ENCODE data around the gene SPATA46. TPM values are rescaled to one million over a fixed set of nuclear protein-coding genes. Genes with fewer than 3 reads are reported as not detected.

The SPATA46 gene
- total and polyA plus RNA-seq, 7 experiments from 2014 or later, result not detected

DNA sequence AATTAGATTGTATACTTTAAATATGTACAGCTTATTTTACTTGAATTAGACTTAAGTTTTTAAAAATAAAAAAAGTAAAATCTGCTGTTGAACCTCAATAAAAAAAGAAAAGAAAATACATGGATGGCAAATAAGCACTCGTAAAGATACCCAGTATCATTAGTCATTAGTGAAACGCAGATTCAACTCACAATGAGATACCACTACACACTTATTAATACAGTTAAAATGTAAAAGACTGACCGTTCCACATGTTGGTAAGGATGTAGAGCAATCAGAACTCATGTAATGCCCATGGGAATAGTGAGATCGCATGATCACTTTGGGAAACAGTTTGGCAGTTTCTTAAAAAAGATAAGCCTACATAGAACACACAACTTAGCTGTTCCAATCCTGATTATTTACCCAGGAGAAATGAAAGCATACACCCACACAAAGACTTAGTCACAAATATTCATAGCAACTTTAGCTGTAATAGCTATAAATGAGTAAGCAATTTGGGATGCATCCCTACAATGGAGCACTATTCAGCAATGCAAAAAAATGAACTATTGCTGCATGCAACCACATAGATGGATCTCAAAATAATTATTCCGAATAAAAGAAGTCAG lies 28.0 kb upstream of the SPATA46 start:
- peak overlapping the region in 1 of 10 donors; percentile 43 for H3K4me3 Mint-ChIP-seq
- Histone ChIP-seq H3K9me3 (ENCODE audit: control insufficient read depth in 2 of 3, low read length in 3 of 3) (no peaks in the 10 kb centered on the region), H3K36me3 (ENCODE audit: control insufficient read depth in 2 of 3, insufficient read depth in 3 of 3, low read length in 3 of 3) (no peaks in the 10 kb centered on the region), H3K27me3 (ENCODE audit: control insufficient read depth in 2 of 2, insufficient read depth in 2 of 2, low read length in 2 of 2) (peaks cover 0 to 3% of the 10 kb centered on the region in 2 donors), H3K4me1 (ENCODE audit: control insufficient read depth in 2 of 2, insufficient read depth in 2 of 2, low read length in 2 of 2) (no peaks in the 10 kb centered on the region), H3K27ac (ENCODE audit: low read depth, low read length) (no peak overlapping the region), H3K4me3 (ENCODE audit: low read length) (no peak overlapping the region)
- ChIA-PET CTCF (no interaction called here), POLR2A (no interaction called here)
- H3K27ac Mint-ChIP-seq, result no peak overlapping the region
- peaks cover 0 to 1% (median 0%) of the 10 kb centered on the region in 11 donors for H3K9me3 Mint-ChIP-seq
- no peak for DNase-seq
- intact Hi-C loops (cut with micrococcal nuclease), result no loop called here
- no peak for ATAC-seq
- H3K27me3 Mint-ChIP-seq, result peaks cover 6 to 17% (median 10%) of the 10 kb centered on the region in 5 donors
- H3K36me3 Mint-ChIP-seq, result no peaks in the 10 kb centered on the region
- H3K4me1 Mint-ChIP-seq, result peaks cover 0 to 14% (median 0%) of the 10 kb centered on the region in 7 donors

DNA sequence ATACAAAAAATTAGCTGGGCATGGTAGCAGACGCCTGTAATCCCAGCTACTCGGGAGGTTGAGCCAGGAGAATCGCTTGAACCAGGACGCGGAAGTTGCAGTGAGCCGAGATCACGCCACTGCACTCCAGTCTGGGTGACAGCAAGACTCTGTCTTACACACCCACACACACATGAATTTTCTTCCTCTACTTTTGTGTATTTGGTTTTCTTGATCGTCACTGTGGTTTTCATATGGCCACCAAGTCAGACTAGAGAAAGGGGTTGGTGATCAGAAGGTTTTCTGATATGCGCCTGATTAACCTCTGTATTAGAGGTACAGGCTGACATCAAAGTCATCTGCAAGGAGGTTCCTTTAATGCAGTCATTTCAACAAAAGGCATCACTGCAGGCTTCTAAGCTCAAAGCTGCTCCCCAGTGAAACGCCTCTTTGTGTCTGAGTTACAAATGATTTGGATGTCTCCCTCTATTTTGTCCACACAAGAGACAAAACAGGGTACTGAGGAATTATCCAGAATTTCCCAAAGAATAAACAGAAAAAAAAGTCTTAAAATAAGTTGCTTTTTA lies 24.2 kb upstream of the SPATA46 start:
- no peak overlapping the region for H3K4me3 Mint-ChIP-seq
- no peak for DNase-seq
- no peaks in the 10 kb centered on the region for H3K36me3 Mint-ChIP-seq
- peaks cover 18 to 39% (median 24%) of the 10 kb centered on the region in 5 donors for H3K27me3 Mint-ChIP-seq
- no peaks in the 10 kb centered on the region for H3K9me3 Mint-ChIP-seq
- Histone ChIP-seq H3K36me3 (ENCODE audit: control insufficient read depth in 2 of 3, insufficient read depth in 3 of 3, low read length in 3 of 3) (no peaks in the 10 kb centered on the region), H3K27me3 (ENCODE audit: control insufficient read depth in 2 of 2, insufficient read depth in 2 of 2, low read length in 2 of 2) (peaks cover 3 to 5% of the 10 kb centered on the region in 2 donors), H3K4me1 (ENCODE audit: control insufficient read depth in 2 of 2, insufficient read depth in 2 of 2, low read length in 2 of 2) (no peaks in the 10 kb centered on the region), H3K9me3 (ENCODE audit: control insufficient read depth in 2 of 3, low read length in 3 of 3) (no peaks in the 10 kb centered on the region), H3K4me3 (ENCODE audit: low read length) (no peak overlapping the region), H3K27ac (ENCODE audit: low read depth, low read length) (no peak overlapping the region)
- H3K27ac Mint-ChIP-seq, result no peak overlapping the region
- CTCF ChIA-PET, result no interaction called here
- intact Hi-C loops (cut with micrococcal nuclease), result no loop called here
- ATAC-seq, result peak; percentile 34
- POLR2A ChIA-PET, result no interaction called here
- H3K4me1 Mint-ChIP-seq, result peaks cover 0 to 16% (median 0%) of the 10 kb centered on the region in 7 donors

- POLR2A ChIA-PET, result no interaction called here
- Mint-ChIP-seq H3K27me3 (peaks cover 18 to 39% (median 24%) of the 10 kb centered on the region in 5 donors), H3K27ac (no peak overlapping the region), H3K36me3 (no peaks in the 10 kb centered on the region), H3K4me1 (peaks cover 0 to 10% (median 0%) of the 10 kb centered on the region in 7 donors), H3K4me3 (no peak overlapping the region), H3K9me3 (no peaks in the 10 kb centered on the region)
- CTCF ChIA-PET, result no interaction called here
- H3K27me3 ChIP-seq (ENCODE audit: control insufficient read depth in 2 of 2, insufficient read depth in 2 of 2, low read length in 2 of 2), result peaks cover 3 to 5% of the 10 kb centered on the region in 2 donors
- H3K4me3 ChIP-seq (ENCODE audit: low read length), result no peak overlapping the region
- no peaks in the 10 kb centered on the region for H3K36me3 ChIP-seq (ENCODE audit: control insufficient read depth in 2 of 3, insufficient read depth in 3 of 3, low read length in 3 of 3)
- H3K27ac ChIP-seq (ENCODE audit: low read depth, low read length), result no peak overlapping the region
- DNase-seq (no peak), ATAC-seq (no peak)
- H3K9me3 ChIP-seq (ENCODE audit: control insufficient read depth in 2 of 3, low read length in 3 of 3), result no peaks in the 10 kb centered on the region
- H3K4me1 ChIP-seq (ENCODE audit: control insufficient read depth in 2 of 2, insufficient read depth in 2 of 2, low read length in 2 of 2), result no peaks in the 10 kb centered on the region
- intact Hi-C loops (cut with micrococcal nuclease), result no loop called here
Observed at GRCh38 chr1:162398999-162399580, 22.4 kb upstream of the SPATA46 start.

DNA sequence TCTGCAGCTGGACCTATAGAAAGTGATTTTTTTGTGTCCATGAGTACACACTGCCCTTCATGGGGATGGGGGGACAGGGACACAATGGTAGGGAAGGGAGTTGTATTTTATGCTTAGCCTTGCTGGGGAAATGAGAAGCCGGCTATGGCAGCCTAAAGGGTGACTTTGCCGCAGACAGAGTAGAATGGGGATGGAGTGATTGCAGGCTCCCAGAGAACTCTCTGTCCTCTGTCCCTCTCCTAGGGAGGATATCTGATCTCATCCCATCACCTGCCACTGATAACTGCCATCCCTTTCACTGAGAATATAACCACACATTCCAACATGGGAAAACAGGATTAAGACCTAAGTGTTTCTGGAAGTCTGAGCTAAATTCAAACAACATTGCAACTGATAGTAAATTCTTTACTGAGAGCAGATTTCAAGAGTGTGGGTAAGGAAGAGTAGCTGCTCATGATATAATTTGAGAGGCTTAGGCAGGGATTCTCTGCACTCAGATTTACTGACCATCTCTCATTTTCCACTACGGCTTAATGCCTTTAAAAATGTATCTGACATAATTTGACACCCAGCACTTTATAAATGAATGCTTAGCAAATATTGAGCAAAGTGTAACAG lies 21.4 kb upstream of the SPATA46 start:
- no peak for DNase-seq
- Mint-ChIP-seq H3K9me3 (no peaks in the 10 kb centered on the region), H3K36me3 (no peaks in the 10 kb centered on the region), H3K27ac (no peak overlapping the region), H3K4me1 (peaks cover 0 to 10% (median 0%) of the 10 kb centered on the region in 7 donors), H3K27me3 (peaks cover 18 to 43% (median 25%) of the 10 kb centered on the region in 5 donors), H3K4me3 (no peak overlapping the region)
- H3K4me3 ChIP-seq (ENCODE audit: low read length), result no peak overlapping the region
- H3K27ac ChIP-seq (ENCODE audit: low read depth, low read length), result no peak overlapping the region
- no peaks in the 10 kb centered on the region for H3K4me1 ChIP-seq (ENCODE audit: control insufficient read depth in 2 of 2, insufficient read depth in 2 of 2, low read length in 2 of 2)
- intact Hi-C loops (cut with micrococcal nuclease), result no loop called here
- no peaks in the 10 kb centered on the region for H3K9me3 ChIP-seq (ENCODE audit: control insufficient read depth in 2 of 3, low read length in 3 of 3)
- POLR2A ChIA-PET, result no interaction called here
- no peaks in the 10 kb centered on the region for H3K36me3 ChIP-seq (ENCODE audit: control insufficient read depth in 2 of 3, insufficient read depth in 3 of 3, low read length in 3 of 3)
- CTCF ChIA-PET, result no interaction called here
- no peak for ATAC-seq
- peaks cover 3 to 5% of the 10 kb centered on the region in 2 donors for H3K27me3 ChIP-seq (ENCODE audit: control insufficient read depth in 2 of 2, insufficient read depth in 2 of 2, low read length in 2 of 2)

DNA sequence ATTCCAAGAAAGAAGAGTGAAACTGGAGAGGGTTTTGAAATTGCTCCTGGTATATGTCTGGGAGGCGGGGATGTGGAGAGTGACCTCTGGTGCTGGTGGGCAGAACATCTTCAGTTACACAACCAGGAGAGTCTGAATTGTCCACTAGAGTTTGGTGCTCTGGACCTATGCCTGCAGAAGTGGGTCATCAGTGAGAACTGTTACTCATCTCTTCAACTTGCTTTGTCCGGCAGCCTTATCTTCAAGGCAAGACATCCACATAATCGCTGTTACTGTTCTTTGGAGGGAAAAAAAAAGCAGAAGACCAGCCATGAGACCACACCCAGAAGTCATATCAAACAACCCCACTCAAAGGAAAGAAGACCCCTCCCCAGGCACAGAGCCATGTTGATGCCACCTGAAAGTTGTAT lies 20.4 kb upstream of the SPATA46 start:
- H3K4me1 Mint-ChIP-seq, result peaks cover 0 to 13% (median 0%) of the 10 kb centered on the region in 7 donors

DNA sequence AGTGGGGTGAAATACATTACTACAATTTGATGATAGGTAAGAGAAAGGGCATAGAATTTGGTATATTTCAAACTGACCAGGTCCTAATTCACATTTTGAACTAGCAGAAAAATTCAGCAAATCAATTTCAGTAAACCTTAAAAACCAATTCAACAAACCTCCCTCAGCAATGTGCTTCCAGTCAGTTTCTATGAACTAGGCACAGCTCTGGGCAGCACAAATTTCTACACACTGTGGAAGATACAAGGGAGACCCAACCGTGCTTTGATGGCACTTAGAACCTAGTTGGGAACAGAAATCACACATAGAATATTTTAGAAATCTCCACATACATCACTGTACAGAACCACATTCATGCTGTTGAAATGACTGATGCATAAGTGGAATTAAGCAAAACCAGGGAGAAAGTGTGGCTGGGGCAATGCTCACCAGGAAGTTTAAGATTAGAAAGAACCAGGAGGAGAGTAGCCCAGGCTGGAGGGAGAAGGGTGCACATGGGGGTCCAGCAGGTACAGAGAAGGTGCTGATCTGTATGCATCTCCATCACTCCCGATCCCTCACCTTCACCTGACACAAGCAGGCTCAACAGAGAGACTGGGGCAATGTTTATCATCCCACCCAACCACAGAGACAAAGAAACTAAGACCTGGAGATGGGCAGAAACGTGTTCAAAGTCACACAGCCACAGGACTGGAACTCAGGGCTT lies 19.7 kb upstream of the SPATA46 start:
- peaks cover 12 to 37% (median 26%) of the 10 kb centered on the region in 5 donors for H3K27me3 Mint-ChIP-seq

More for the DNA sequence above, 20.4 kb upstream of the SPATA46 start:
- intact Hi-C loops (cut with micrococcal nuclease), result no loop called here
- ATAC-seq (no peak), DNase-seq (no peak)
- no peak overlapping the region for H3K4me3 Mint-ChIP-seq
- no peaks in the 10 kb centered on the region for H3K36me3 ChIP-seq (ENCODE audit: control insufficient read depth in 2 of 3, insufficient read depth in 3 of 3, low read length in 3 of 3)
- no peaks in the 10 kb centered on the region for H3K36me3 Mint-ChIP-seq
- CTCF ChIA-PET, result no interaction called here
- no peaks in the 10 kb centered on the region for H3K4me1 ChIP-seq (ENCODE audit: control insufficient read depth in 2 of 2, insufficient read depth in 2 of 2, low read length in 2 of 2)
- no peaks in the 10 kb centered on the region for H3K9me3 ChIP-seq (ENCODE audit: control insufficient read depth in 2 of 3, low read length in 3 of 3)
- peaks cover 3 to 5% of the 10 kb centered on the region in 2 donors for H3K27me3 ChIP-seq (ENCODE audit: control insufficient read depth in 2 of 2, insufficient read depth in 2 of 2, low read length in 2 of 2)
- H3K27ac ChIP-seq (ENCODE audit: low read depth, low read length), result no peak overlapping the region
- H3K27ac Mint-ChIP-seq, result no peak overlapping the region
- H3K9me3 Mint-ChIP-seq, result no peaks in the 10 kb centered on the region
- H3K27me3 Mint-ChIP-seq, result peaks cover 15 to 40% (median 26%) of the 10 kb centered on the region in 5 donors
- no peak overlapping the region for H3K4me3 ChIP-seq (ENCODE audit: low read length)
- POLR2A ChIA-PET, result no interaction called here

More for the DNA sequence above, 19.7 kb upstream of the SPATA46 start:
- H3K27ac Mint-ChIP-seq, result no peak overlapping the region
- Histone ChIP-seq H3K27ac (ENCODE audit: low read depth, low read length) (no peak overlapping the region), H3K4me3 (ENCODE audit: low read length) (no peak overlapping the region), H3K9me3 (ENCODE audit: control insufficient read depth in 2 of 3, low read length in 3 of 3) (no peaks in the 10 kb centered on the region), H3K36me3 (ENCODE audit: control insufficient read depth in 2 of 3, insufficient read depth in 3 of 3, low read length in 3 of 3) (no peaks in the 10 kb centered on the region), H3K4me1 (ENCODE audit: control insufficient read depth in 2 of 2, insufficient read depth in 2 of 2, low read length in 2 of 2) (no peaks in the 10 kb centered on the region), H3K27me3 (ENCODE audit: control insufficient read depth in 2 of 2, insufficient read depth in 2 of 2, low read length in 2 of 2) (peaks cover 3 to 5% of the 10 kb centered on the region in 2 donors)
- ATAC-seq (no peak), DNase-seq (no peak)
- H3K4me1 Mint-ChIP-seq, result peaks cover 0 to 18% (median 0%) of the 10 kb centered on the region in 7 donors
- H3K36me3 Mint-ChIP-seq, result no peaks in the 10 kb centered on the region
- H3K4me3 Mint-ChIP-seq, result no peak overlapping the region
- ChIA-PET CTCF (no interaction called here), POLR2A (no interaction called here)
- no peaks in the 10 kb centered on the region for H3K9me3 Mint-ChIP-seq
- intact Hi-C loops (cut with micrococcal nuclease), result no loop called here
